ENCODE measurements around the gene CDC42SE2.
"Not testable (repeated sequence)": the region's sequence is repeated elsewhere in the genome, so short reads cannot be mapped to it uniquely, and the experiment has no call there.

CDC42SE2 gene

DNA sequence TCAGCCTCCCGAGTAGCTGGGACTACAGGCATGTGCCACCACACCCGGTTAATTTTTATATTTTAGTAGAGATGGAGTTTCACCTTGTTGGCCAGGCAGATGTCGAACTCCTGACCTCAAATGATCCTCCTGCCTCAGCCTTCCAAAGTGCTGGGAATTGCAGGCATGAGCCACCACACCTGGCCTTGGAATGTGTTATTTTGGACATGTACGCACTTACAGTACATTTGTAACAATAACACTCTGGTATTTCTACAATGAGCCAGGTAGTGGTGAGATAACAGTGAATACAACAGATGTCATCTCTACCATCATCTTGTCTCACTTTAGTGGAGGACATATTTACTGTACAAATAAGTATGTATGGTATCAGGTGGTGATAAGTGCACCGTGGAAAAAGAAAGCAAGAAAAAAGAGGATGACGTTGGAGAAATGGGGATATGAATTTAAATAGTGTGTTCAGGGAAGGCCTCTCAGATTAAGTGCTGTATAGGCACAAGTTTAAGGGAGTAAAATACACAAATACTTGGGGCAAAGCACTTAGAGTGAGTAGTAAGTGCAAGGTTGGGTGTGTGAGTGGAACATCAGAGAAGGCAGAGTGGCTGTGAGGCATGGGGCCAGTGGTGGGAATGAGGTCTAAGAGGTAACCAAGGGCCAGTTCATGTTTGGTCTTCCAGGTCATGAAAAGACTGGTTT is 100.1 kb downstream of the CDC42SE2 start:
- no peak for DNase-seq (ENCODE audit: low read depth in 1 of 2, low spot score in 1 of 2)

DNA sequence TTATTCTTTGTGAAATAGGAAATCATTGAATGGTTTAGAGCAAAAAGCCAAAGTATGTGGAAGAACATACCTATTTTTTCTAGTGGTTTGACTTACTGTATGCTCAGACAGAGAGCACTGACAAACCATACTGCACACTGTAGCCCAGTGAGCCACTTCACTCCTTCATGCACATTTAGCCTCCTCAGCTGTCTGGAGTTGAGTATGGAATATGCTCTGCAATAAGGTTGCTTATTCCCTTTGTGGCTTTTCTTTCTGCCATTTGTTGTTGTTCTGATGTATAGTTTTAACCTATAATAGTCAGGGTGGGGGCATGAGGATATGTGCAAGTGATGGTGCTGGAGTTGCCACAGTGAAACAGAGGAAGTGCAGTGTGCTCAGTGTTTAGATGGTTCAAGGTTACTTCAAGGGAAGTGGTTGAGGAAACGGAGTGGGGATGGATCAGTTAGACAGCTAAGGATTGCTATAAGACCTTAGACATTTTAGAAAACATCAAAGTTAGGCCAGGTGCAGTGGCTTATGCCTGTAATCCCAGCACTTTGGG is 100.7 kb downstream of the CDC42SE2 start:
- no peak for DNase-seq (ENCODE audit: low read depth in 1 of 2, low spot score in 1 of 2)

DNA sequence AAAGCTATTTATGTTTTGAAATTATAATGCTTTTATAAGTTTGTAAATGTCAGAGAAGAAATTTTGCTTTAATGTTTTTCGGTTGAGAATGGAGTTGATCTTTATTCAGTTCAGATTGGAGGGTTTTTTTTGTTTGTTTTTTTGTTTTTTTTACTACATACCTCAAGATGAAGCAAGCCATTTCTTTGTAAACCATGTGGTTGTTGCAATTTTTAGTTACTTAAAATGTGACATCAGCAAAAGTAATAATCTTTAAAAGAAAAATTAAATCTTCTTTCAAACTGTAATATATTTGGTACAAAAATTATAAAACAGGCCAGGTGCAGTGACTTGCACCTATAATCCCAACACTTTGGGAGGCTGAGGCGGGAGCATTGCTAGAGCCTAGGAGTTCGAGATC is 102.6 kb downstream of the CDC42SE2 start:
- no peak for DNase-seq (ENCODE audit: low read depth in 1 of 2, low spot score in 1 of 2)

DNA sequence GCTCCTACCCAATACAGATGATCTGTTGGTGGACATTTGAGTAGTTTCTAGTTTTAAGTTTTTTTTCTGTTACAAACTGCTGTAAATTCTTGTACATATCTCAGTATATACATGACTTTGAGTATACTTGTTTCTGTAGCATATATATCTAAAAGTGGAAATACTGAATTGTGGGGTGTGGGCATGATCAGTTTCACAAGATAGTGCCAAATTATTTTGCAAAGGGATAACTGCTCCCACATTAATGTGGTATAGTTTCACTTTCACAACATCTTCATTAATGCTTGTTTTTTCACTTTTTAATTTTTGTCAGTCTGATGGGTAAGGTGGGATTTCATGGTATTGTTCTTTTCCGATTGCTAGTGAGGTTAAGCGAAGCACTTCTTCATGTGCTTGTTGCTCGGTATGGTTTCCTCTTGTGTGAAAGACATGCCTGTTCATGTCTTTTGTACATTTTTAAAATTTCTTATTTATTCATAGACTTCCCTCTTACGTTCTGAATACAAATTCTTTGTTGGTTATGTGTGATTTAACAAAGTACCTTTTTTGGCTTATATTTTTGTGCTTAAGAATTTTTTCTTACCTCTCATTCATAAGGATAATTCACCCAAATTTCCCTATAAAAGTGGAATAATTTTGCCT is 103.5 kb downstream of the CDC42SE2 start:
- no peak for DNase-seq (ENCODE audit: low read depth in 1 of 2, low spot score in 1 of 2)

DNA sequence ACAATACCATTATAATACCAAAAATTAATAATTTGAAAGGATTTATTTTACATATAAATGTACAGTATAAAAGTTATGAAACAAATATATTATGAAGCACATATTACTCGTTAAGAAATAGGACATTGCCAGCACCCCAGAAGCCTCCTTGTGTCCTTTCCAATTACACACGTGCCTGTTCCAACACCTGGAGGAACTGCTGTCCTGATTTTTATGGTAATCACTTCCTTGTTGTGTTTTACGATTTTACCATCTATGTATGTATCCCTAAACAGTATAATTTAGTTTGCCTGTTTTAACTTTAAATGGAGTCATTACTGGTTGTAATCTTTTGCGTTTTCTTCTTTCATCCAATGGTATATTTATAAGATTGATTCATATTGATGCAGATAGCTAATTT is 105.0 kb downstream of the CDC42SE2 start:
- DNase-seq (ENCODE audit: low read depth in 1 of 2, low spot score in 1 of 2), result no peak

DNA sequence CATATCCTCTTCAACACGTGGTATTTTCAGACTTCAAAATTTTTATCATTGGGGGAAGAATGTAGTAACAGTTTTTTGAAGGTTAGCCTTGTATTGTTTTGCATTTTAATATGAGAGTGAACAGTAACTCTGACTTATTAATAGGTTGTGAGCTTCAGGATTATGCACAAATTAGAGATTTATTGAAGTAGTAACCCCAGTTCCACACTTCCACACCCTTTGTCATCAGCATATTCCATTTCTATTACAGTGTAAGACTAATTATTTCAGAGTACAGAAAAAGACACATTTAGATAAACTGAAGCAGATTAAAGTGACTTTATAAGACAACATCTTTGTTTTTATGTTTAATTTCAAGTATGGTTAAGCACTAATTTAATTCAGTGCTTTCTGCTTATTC is 105.7 kb downstream of the CDC42SE2 start:
- no peak for DNase-seq (ENCODE audit: low read depth in 1 of 2, low spot score in 1 of 2)

DNA sequence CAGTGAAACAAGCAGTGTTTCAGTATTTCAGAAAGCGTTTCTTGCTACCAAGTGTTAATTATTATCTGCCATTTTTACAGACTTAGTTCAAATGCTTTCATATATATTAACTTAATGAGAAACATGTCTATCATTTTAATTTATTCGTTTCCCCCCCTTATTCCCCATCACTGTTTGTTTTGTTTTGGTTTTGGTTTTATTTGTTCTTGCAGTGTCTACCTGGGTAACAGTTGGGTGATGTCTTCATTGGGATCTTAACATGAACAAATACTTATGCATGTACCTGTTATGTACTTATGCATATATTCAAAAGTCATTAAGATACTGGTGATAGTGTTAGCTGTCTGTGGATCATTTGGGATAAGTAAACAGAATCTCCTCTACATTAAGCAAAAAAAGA is 108.0 kb downstream of the CDC42SE2 start:
- DNase-seq (ENCODE audit: low read depth in 1 of 2, low spot score in 1 of 2), result no peak

DNA sequence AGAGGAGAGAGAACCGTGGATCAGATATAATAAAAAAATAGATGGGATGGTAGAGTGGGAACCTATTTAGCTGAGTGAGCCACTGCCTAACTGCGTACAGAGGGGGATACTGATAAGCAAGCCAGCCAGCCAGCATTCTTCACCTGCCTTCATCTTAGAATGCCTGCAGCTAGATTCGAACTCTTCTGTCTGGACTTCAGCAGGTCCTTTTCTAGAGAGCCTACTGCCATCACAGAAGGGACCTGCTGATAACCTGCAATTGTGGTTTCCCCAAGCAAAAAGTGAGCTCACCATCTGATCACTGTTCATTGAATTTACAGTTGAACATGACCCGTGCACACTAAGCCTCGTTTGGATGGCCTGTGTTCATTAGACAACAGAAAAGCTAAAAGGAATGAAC is 109.4 kb downstream of the CDC42SE2 start:
- no peak for DNase-seq (ENCODE audit: low read depth in 1 of 2, low spot score in 1 of 2)

DNA sequence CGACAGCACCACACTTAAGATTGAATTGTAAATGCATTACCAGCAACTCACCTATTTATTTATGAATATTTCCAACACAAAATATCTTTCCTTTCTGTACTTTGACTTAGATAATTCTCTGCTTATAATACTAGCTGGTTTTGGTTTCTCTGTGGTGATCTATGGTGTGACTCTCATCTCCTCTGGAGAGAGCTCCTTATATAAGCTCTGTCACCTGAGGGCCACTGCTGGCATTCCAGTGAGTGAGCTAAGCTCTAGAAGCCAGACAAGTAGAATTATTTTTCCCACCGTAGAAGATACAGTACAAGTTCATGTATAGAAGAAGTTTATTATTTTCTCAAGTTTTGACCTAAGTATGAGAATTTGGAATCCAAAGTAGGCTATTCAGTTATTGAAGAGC is 111.5 kb downstream of the CDC42SE2 start:
- DNase-seq (ENCODE audit: low read depth in 1 of 2, low spot score in 1 of 2), result no peak

DNA sequence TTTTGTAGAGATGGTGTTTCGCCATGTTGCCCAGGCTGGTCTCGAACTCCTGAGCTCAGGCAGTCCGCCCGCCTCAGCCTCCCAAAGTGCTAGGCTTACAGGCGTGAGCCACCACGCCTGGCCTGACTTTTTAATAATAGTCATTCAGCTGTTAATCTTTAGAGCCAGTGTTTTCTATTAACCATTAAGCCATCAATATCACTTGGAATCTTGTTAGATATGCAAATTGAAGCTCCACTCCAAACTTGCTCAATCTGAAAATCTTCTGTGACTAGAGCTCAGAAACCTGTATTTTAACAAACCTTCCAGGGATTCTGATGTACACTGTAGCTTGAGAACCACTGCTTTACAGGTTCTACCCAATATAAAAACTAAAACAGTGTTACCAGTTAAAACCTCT is 113.5 kb downstream of the CDC42SE2 start:
- no peak for DNase-seq (ENCODE audit: low read depth in 1 of 2, low spot score in 1 of 2)

DNA sequence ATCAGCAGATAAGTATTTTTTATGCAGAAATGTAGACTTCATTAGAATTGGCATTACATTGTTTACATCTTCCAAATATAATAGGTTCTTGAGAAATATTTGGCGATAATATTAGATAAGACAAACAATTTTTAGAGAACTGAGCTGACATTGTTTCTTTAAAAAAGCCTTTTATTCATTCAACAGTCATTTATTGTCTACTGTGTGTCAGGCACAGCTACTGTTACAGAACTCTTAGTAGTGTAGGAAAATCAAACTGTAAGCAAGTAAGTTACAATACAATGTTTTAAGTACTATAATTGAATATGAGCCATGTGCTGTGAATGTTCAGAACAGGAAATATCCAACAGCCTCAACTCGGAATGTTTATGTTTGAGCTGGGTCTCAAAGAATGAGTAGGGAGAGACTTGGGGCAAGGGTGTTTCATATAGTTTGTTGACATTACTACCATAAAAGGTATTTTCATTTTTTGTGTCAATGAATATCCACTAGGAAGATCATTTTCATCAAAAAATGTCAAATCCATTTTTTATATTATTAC is 114.0 kb downstream of the CDC42SE2 start:
- DNase-seq (ENCODE audit: low read depth in 1 of 2, low spot score in 1 of 2), result no peak

DNA sequence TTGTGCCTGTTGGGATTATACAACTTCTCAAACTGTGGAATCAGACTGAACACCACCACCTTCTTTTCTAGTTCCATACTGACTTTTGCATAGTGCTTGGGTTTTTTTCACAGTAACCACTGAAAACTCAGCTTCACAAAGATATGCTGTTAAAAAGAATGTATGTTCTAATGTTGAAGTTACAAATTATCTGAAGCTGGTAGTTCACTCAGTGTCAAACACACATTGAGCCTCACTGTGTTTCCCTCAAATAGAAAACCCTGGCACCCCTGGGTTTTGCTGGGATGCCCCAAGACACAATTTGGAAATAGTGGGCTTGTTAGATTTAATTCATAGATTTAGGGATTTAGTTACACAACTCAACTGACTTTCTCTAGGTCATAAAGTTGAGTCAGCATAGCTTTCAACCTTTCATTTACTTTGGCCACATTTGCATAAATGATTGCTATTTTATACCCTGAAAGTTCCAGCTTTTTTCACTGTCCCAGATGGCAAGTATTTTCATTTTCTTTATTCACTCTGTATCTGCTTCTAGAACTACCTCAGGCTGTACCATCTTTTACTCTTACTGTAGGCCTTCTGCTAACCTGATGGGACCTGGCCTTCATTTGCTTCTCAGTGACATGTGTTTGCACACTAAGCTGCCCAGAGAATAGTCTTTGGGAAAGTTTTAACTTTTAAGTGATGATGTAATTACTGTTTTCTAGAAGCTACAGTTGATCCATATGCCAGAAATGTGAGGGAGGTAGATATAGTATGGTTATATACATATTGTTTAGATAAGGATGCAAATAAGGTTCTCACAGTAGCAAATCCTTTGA is 115.1 kb downstream of the CDC42SE2 start:
- DNase-seq (ENCODE audit: low read depth in 1 of 2, low spot score in 1 of 2), result no peak

DNA sequence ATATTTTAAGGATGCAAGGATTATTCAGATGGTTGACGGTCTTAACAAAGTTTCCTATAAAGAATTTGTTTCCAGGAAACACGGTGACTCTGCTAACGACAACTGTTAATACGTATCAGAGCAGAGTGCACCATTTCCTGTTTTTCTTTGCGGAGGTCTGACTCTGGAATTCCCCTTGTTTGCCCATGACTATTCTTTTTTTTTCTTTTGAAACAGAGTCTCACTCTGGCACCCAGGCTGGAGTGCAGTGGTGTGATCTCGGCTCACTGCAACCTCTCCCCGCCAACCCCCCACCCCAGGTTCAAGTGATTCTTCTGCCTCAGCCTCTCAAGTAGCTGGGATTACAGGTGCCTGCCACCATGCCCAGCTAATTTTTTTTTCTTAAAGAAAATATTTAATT is 115.9 kb downstream of the CDC42SE2 start:
- DNase-seq (ENCODE audit: low read depth in 1 of 2, low spot score in 1 of 2), result peak; percentile 41 to 46

DNA sequence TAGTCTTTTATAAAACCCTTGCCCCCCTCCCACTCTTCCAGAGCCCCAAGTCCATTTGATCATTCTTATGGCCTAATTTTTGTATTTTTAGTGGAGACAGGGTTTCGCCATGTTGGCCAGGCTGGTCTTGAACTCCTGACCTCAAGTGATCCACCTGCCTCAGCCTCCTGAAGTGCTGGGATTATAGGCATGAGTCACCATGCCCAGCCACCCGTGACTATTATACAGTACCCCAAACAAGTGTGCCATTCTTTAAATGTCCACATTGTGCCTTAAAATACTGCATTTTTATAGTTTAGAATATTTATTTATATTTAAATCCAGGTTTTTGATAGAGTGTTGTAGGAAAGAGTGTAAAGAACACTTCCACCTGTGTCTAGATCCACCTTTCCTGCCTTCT is 116.4 kb downstream of the CDC42SE2 start:
- DNase-seq (ENCODE audit: low read depth in 1 of 2, low spot score in 1 of 2), result not testable (repeated sequence)

DNA sequence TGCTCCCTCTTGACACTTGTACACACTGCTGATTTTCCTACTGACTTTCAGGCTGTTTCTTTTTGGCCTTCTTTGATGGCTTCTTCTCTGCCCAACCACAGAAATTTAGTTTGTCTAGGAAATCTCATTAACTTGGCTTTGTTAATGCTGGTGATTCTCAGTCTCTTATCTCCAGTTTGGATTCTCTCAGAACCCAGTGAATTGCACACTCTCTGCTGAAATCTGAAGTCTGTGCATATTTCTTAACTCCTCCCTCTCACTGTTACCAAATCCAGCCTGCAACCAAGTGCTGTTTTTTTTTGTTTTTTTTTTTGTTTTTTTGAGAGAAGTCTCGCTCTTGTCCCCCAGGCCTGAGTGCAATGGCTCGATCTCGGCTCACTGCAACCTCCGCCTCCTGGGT is 117.2 kb downstream of the CDC42SE2 start:
- no peak for DNase-seq (ENCODE audit: low read depth in 1 of 2, low spot score in 1 of 2)

DNA sequence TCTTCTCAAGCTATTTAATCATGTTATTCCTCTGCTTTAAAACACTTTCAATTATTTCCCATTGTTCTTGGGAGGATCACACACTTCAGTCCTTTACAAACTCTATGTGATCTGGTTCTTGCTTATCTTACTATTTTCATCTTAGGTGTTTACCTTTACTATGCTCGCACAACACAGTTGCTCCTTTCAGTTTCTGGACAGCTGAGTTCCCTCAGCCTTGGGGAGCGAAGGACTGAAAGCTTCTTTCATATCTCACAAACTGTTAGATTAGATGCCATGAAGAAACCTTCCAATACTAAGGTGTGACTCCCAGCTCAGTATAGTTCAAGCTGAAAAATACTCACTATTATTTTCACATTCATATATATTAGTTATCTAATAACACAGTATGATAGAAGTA is 117.9 kb downstream of the CDC42SE2 start:
- no peak for DNase-seq (ENCODE audit: low read depth in 1 of 2, low spot score in 1 of 2)

DNA sequence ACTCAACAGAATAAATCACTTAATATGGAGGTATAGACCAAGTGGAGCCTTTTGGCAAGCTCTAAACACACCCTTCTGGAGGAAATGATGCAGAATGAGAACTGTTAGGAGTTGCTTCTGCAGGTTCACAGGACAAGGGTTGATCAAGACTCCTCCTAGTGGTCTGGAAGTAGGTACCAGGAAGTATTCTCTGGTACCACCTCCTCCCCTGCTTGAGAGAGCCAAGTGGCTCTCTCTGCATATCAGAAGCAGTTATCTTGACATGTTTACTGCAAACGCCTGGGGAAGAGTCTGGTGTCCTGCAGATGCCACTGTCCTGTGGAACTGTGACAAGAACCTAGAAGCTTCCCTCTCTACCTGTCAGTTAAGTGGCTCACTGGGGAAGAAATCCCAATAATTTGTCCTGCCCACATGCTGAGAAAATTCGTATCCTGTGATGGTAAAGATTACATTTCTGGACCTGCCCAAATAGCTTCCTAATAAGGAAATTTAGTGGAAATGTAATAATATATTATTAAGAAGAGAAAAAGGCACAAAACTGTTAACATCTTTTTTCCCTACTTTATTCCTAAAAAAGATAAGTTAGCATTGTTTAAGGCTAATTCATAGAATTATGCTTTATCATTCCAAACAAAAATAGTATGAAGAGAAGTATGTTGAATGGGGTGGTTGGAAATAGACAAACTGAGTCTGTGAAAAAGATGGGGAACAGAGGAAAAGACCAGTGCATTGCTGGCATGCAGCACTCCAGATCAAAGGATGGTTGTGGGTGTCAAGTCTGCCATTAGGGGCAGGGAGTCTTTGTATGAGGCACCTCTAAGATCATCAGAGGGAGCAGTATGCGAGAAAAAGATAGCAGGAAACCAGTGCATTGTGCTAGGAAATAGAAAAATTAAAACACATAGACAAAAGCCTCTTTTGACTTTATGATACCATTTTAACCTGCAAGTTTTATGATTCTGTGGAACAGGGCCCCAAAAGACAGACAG is 118.8 kb downstream of the CDC42SE2 start:
- DNase-seq (ENCODE audit: low read depth in 1 of 2, low spot score in 1 of 2), result peak in 1 of 2 donors; percentile 23

DNA sequence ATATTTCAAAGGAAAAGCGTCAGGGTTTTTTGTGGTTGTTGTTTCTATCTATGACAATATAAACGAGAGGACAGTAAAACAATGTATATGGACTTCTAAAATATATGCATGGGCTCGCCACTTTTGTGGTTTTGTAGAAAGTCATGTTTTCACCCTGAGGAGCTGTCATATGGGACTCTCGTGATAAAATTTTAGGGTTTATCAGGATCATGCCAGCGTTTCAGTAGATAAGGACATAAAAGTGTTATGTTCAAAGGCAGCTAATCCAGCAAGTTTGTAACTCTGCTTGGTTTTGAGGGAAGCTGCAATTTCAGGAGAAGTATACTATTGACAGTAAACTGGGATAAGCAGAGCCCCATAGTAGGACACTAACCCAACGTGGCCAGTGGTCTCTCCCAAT is 120.3 kb downstream of the CDC42SE2 start:
- no peak for DNase-seq (ENCODE audit: low read depth in 1 of 2, low spot score in 1 of 2)

DNA sequence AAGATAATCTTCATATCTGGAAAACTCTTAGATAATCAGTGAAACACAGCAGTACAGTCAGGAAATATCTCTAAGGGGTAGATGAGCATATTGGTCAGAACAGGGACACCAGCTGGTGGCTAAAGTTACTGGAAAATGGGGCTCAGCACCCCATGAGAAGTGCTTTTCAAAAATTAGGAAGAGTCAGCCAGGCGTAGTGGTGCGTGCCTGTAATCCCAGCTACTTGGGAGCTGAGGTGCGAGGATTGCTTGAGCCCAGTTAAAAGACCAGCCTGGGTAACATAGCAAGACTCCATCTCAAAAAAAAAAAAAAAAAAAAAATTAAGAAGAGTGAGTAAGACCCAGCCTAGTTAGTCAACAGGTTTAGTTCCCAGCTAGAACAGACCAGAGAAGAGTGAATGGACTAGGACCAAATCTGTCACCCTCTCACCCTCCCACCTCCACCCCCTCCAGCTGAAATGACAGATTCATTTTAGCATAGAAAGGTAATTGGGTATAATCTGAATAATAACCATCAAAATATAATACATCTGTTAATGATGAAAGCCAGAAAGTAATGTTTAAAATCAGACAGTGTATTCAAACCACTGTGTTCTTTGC is 120.9 kb downstream of the CDC42SE2 start:
- peak in 1 of 2 donors; percentile 31 for DNase-seq (ENCODE audit: low read depth in 1 of 2, low spot score in 1 of 2)

DNA sequence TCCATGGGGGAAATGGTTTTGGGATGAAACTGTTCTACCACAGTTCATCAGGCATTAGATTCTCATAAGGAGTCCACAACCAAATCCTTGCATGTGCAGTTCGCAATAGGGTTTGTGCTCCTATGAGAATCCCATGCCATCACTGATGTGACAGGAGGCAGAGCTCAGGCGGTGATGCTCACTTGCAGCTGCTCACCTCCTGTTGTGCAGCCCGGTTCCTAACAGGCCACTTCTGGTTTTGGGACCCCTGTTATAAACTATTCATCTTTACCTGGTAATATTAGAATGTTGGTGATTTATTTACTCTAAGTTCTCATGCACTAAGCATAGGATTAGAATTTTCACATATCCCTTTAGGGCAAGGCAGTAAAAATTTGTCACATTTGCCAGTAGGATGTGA is 122.3 kb downstream of the CDC42SE2 start:
- DNase-seq (ENCODE audit: low read depth in 1 of 2, low spot score in 1 of 2), result no peak
